Testis (tissue), 2 donors: ENCODE measurements around the gene DLGAP3.

ENCODE experiments used
- POLR2A ChIP-seq: fragments of 450-650 bp; IDR thresholded peaks from one replicate; pipeline ENCODE4 v1.6.1; 2017; ENCODE audit warnings: antibody characterized with exemption, mild to moderate bottlenecking, moderate library complexity
- TF ChIP-seq, protein P1 (sequence below), 3 experiments: fragments of 450-650 bp in 2 of 3; fragments of 200-600 bp in 1 of 3; sonication (generic) in 1 of 3; IDR thresholded peaks; one replicate each; pipeline ENCODE4 v1.5.1; 2016 to 2019; ENCODE audit warnings: antibody characterized with exemption in 3 of 3, mild to moderate bottlenecking in 2 of 3, moderate library complexity in 1 of 3

DNA sequence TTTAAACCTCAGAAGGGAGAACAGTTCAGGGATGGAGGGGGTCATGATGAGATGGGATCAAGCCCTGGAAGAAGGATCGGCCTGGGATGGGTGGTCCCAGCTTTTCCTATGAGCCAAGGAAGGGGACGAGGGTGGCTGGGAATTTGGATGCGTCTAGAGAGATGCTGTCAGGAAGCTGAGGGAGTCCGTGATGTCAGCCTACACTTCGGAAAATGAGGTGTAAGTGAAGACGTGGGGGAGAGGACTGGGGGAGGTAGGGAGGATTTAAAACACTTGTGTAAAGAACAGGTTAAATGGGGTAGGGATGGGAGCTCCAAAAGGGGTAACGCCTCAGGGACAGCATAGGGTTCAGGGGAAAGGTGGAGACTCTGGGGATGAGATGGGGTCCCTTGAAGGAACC lies 27.5 kb downstream of the DLGAP3 start:
- no peak for TF ChIP-seq POLR2A
- TF ChIP-seq, protein P1, sequence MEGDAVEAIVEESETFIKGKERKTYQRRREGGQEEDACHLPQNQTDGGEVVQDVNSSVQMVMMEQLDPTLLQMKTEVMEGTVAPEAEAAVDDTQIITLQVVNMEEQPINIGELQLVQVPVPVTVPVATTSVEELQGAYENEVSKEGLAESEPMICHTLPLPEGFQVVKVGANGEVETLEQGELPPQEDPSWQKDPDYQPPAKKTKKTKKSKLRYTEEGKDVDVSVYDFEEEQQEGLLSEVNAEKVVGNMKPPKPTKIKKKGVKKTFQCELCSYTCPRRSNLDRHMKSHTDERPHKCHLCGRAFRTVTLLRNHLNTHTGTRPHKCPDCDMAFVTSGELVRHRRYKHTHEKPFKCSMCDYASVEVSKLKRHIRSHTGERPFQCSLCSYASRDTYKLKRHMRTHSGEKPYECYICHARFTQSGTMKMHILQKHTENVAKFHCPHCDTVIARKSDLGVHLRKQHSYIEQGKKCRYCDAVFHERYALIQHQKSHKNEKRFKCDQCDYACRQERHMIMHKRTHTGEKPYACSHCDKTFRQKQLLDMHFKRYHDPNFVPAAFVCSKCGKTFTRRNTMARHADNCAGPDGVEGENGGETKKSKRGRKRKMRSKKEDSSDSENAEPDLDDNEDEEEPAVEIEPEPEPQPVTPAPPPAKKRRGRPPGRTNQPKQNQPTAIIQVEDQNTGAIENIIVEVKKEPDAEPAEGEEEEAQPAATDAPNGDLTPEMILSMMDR (IDR thresholded peaks at IDR 0.05), result no peak
